Fibroblast of lung (primary cell): ENCODE measurements around the gene HS3ST6.

ENCODE experiments used
- EZH2 ChIP-seq: IDR thresholded peaks from 2 replicates; pipeline ENCODE4 v1.5.1; 2012; ENCODE audit warnings: low read length, control low read depth, mild to moderate bottlenecking; ENCODE audit errors: missing control alignments
- TF ChIP-seq, protein P1 (sequence below), 2 donors: IDR thresholded peaks in 1 of 2; conservative IDR thresholded peaks in 1 of 2; 1 replicate in 1 of 2; 2 replicates in 1 of 2; pipeline ENCODE4 v1.5.1; 2011 to 2012; ENCODE audit warnings: low read length in 2 of 2, control low read depth in 1 of 2, inconsistent platforms in 1 of 2, low read depth in 1 of 2, mild to moderate bottlenecking in 1 of 2

GRCh38 chr16:1936945-1937479, 18.8 kb upstream of the HS3ST6 start:
- TF ChIP-seq, protein P1, sequence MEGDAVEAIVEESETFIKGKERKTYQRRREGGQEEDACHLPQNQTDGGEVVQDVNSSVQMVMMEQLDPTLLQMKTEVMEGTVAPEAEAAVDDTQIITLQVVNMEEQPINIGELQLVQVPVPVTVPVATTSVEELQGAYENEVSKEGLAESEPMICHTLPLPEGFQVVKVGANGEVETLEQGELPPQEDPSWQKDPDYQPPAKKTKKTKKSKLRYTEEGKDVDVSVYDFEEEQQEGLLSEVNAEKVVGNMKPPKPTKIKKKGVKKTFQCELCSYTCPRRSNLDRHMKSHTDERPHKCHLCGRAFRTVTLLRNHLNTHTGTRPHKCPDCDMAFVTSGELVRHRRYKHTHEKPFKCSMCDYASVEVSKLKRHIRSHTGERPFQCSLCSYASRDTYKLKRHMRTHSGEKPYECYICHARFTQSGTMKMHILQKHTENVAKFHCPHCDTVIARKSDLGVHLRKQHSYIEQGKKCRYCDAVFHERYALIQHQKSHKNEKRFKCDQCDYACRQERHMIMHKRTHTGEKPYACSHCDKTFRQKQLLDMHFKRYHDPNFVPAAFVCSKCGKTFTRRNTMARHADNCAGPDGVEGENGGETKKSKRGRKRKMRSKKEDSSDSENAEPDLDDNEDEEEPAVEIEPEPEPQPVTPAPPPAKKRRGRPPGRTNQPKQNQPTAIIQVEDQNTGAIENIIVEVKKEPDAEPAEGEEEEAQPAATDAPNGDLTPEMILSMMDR (conservative IDR thresholded peaks at IDR 0.05 in 1 of 2, IDR thresholded peaks at IDR 0.05 in 1 of 2; ENCODE audit: low read depth in 1 of 2, low read length in 2 of 2), result no peak
- TF ChIP-seq EZH2, result no peak
